ENCODE data around the gene TRPM4.
"Not testable (repeated sequence)": the region's sequence is repeated elsewhere in the genome, so short reads cannot be mapped to it uniquely, and the experiment has no call there.

Gene TRPM4

GRCh38 chr19:49186108-49186507 is 28.5 kb downstream of the TRPM4 start:
- no peak for DNase-seq (ENCODE audit: low read depth in 1 of 2, low spot score in 1 of 2)

- no peak for DNase-seq (ENCODE audit: low read depth in 1 of 2, low spot score in 1 of 2)
Measured at GRCh38 chr19:49188626-49189200, 31.1 kb downstream of the TRPM4 start.

- no peak for DNase-seq (ENCODE audit: low read depth in 1 of 2, low spot score in 1 of 2)
Measured at GRCh38 chr19:49189259-49189658, 31.7 kb downstream of the TRPM4 start.

GRCh38 chr19:49190781-49191180 is 33.2 kb downstream of the TRPM4 start:
- DNase-seq (ENCODE audit: low read depth in 1 of 2, low spot score in 1 of 2): no peak

DNA sequence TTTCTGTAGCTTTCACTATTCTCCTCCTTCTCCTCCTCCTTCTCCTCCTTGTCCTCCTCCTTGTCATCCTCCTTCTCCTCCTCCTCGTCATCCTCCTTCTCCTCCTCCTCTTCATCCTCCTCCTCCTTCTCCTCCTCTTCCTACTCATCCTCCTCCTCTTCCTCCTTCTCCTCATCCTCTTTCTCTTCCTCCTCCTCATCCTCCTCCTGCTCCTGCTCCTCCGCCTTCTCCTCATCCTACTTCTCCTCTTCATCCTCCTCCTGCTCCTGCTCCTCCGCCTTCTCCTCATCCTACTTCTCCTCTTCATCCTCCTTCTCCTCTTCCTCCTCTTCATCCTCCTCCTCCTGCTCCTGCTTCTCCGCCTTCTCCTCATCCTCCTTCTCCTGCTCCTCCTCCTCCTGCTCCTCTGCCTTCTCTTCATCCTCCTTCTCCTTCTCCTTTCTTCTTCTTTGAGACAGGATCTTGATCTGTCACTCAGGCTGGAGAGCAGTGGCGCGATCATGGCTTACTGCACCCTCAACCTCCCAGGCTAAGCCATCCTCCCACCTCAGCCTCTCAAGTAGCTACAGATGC is 36.3 kb downstream of the TRPM4 start:
- DNase-seq (ENCODE audit: low read depth in 1 of 2, low spot score in 1 of 2): no peak

- no peak for DNase-seq (ENCODE audit: low read depth in 1 of 2, low spot score in 1 of 2)
Measured at GRCh38 chr19:49194408-49194807, 36.8 kb downstream of the TRPM4 start.

DNA sequence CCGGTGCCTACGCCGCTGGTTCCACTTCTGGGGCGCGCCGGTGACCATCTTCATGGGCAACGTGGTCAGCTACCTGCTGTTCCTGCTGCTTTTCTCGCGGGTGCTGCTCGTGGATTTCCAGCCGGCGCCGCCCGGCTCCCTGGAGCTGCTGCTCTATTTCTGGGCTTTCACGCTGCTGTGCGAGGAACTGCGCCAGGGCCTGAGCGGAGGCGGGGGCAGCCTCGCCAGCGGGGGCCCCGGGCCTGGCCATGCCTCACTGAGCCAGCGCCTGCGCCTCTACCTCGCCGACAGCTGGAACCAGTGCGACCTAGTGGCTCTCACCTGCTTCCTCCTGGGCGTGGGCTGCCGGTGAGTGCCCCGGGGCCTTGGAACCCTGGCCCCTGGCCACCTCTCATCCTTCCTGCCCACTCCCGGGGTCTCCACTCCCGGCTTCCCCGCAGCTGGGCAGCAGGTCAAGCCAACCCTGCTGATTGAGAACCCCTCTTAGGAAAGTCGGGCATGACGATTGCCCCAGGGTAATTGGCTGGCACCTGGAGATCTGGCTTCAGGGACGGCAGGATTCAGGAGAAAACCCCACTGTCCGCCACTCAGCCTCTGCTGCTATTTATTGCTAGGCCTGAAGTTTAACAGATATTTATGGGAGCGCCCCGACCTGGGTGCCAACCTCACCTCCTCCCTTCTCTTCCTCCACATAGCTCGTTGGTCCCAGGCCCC is 39.1 kb downstream of the TRPM4 start:
- DNase-seq (ENCODE audit: low read depth in 1 of 2, low spot score in 1 of 2): no peak

GRCh38 chr19:49200238-49200862 is 42.8 kb downstream of the TRPM4 start:
- no peak for DNase-seq (ENCODE audit: low read depth in 1 of 2, low spot score in 1 of 2)

GRCh38 chr19:49201042-49201441 is 43.5 kb downstream of the TRPM4 start:
- DNase-seq (ENCODE audit: low read depth in 1 of 2, low spot score in 1 of 2): no peak

- DNase-seq (ENCODE audit: low read depth in 1 of 2, low spot score in 1 of 2): no peak
Measured at GRCh38 chr19:49205114-49205513, 47.5 kb downstream of the TRPM4 start.

GRCh38 chr19:49209502-49209901 is 51.9 kb downstream of the TRPM4 start:
- DNase-seq (ENCODE audit: low read depth in 1 of 2, low spot score in 1 of 2): not testable (repeated sequence)

GRCh38 chr19:49210108-49210900 is 52.7 kb downstream of the TRPM4 start:
- DNase-seq (ENCODE audit: low read depth in 1 of 2, low spot score in 1 of 2): peak in 1 of 2 donors; percentile 11

GRCh38 chr19:49210901-49211451 is 53.4 kb downstream of the TRPM4 start:
- DNase-seq (ENCODE audit: low read depth in 1 of 2, low spot score in 1 of 2): no peak

DNA sequence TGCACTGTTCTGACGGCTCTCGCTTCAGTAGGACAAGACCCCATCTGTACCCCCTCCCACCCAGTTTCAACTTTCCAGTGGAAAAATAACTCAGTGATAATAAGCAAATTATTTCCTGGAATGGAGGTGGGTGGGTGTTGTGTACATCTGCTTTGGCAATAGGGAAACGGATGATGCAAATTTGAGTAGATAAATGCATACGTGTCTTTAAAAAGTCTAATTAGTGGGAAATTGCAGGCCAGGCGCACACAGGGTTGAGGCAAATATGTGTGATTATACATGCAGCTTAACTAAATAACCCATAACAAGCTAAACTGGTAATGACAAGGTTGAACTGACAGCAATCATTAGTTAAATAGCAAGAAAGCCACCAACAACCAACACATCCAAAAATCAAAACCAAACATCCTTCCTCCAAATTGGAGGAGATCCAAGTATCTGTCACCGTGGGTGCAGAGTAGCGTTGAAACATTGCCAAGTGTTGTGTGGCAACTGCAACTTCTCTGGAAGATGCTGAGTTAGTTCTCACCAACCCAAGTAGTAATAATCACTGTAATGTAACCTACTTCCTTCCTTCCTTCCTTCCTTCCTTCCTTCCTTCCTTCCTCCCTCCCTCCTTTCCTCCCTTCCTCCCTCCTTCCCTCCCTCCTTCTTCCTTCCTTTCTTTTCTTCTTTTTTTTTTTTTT is 54.6 kb downstream of the TRPM4 start:
- no peak for DNase-seq (ENCODE audit: low read depth in 1 of 2, low spot score in 1 of 2)

GRCh38 chr19:49213791-49214190 is 56.2 kb downstream of the TRPM4 start:
- no peak for DNase-seq (ENCODE audit: low read depth in 1 of 2, low spot score in 1 of 2)

- DNase-seq (ENCODE audit: low read depth in 1 of 2, low spot score in 1 of 2): no peak
Measured at GRCh38 chr19:49214701-49215100, 57.1 kb downstream of the TRPM4 start.

- no peak for DNase-seq (ENCODE audit: low read depth in 1 of 2, low spot score in 1 of 2)
Measured at GRCh38 chr19:49216071-49216470, 58.5 kb downstream of the TRPM4 start.

DNA sequence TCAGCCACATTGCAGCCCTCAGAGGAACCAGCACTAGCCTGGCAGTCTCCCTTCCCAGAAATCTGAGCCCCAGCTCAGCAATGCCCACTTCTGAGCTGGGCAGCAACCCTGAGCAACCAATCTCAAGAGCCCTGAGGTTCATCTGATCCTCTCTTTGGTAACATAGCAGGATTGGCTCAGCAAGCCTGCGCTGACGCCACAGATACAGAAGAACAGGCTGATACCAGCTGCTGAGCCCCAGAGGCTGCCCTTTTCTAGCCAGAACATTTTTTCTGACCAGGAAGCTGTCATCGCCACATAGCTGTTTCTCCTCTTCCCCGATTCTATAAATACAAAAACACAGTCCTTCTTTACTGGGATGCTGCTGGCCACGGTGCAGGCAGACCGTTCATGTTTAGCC is 59.8 kb downstream of the TRPM4 start:
- DNase-seq (ENCODE audit: low read depth in 1 of 2, low spot score in 1 of 2): no peak

DNA sequence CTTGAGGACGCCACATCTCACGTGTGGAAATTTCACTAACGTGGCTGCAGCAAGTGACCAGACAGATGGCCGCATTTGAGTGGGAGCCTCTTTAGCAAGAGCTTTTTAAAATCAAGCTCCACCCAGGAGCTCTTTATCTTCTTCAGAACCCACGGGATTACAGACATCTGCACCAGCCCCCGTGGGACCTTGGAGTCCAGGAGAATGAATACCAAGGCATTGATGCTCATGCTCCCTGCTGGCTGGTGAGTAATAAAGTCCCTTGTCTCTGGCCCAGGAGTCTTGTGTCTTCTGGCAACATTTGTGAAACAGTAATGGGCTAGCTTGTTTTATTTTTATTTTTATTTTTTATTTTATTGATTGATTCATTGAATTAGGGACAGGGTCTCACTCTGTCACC is 64.4 kb downstream of the TRPM4 start:
- DNase-seq (ENCODE audit: low read depth in 1 of 2, low spot score in 1 of 2): no peak

- no peak for DNase-seq (ENCODE audit: low read depth in 1 of 2, low spot score in 1 of 2)
Measured at GRCh38 chr19:49222528-49222927, 64.9 kb downstream of the TRPM4 start.

DNA sequence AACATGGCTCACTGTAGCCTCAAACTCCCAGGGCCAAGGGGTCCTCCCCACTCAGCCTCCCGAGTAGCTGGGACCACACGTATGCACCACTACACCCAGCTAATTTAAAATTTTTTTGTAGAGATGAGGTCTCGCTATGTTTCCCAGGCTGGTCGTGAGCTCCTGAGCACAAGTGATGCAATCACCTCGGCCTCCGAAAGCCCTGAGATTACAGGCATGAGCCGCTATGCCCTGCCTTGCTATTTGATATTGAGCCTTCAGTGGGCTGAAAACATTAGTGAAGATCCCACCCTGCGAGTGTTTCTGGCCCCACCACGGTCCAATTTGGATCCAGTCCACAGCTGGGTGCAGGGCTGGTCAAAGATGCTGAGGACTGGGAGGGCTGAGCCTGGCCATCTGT is 65.9 kb downstream of the TRPM4 start:
- no peak for DNase-seq (ENCODE audit: low read depth in 1 of 2, low spot score in 1 of 2)
